GM23338 (cell line): Measurements from ENCODE around the gene NHLRC4. TPM values are rescaled to one million over a fixed set of nuclear protein-coding genes. Genes with fewer than 3 reads are reported as not detected.

Experiments used
- ATAC-seq: fragments of 200-7000 bp; cut with Tn5 transposase; 3 replicates; pipeline ENCODE4 v1.9.1; 2020
- DNase-seq: peaks from one replicate; pipeline ENCODE4 v3.0.0-alpha.2; 2015; ENCODE audit warnings: low spot score
- H2AFZ ChIP-seq: fragments of 200-600 bp; sonication (generic); 2 replicates; pipeline ENCODE4 v1.8.0; 2016; ENCODE audit warnings: antibody characterized with exemption, mild to moderate bottlenecking, moderate library complexity
- H3F3A ChIP-seq: fragments of 200-600 bp; sonication (generic); replicated peaks from 2 replicates; pipeline ENCODE4 v1.8.0; 2017; ENCODE audit warnings: antibody characterized with exemption, mixed run types, low read depth
- H3K27ac ChIP-seq: fragments of 200-600 bp; sonication (generic); 2 replicates; pipeline ENCODE4 v1.6.1; 2016; ENCODE audit warnings: low read depth
- H3K27me3 ChIP-seq: fragments of 200-600 bp; sonication (generic); 2 replicates; pipeline ENCODE4 v1.8.0; 2016; ENCODE audit warnings: mild to moderate bottlenecking, mixed run types, moderate library complexity; ENCODE audit not compliant: insufficient read depth
- H3K36me3 ChIP-seq: fragments of 200-600 bp; sonication (generic); 2 replicates; pipeline ENCODE4 v1.8.0; 2016; ENCODE audit warnings: mild to moderate bottlenecking; ENCODE audit not compliant: insufficient read depth
- H3K4me1 ChIP-seq: fragments of 200-600 bp; sonication (generic); 2 replicates; pipeline ENCODE4 v1.8.0; 2016; ENCODE audit warnings: mild to moderate bottlenecking, moderate library complexity; ENCODE audit not compliant: insufficient read depth
- H3K4me2 ChIP-seq: fragments of 200-600 bp; sonication (generic); 2 replicates; pipeline ENCODE4 v1.7.1; 2017; ENCODE audit warnings: mixed run types
- H3K4me3 ChIP-seq: fragments of 200-600 bp; sonication (generic); 2 replicates; pipeline ENCODE4 v1.6.1; 2016; ENCODE audit warnings: mixed run types
- H3K79me2 ChIP-seq: fragments of 200-600 bp; sonication (generic); replicated peaks from 2 replicates; pipeline ENCODE4 v1.8.0; 2017; ENCODE audit warnings: mild to moderate bottlenecking; ENCODE audit not compliant: insufficient read depth
- H3K9me2 ChIP-seq: fragments of 200-600 bp; sonication (generic); 2 replicates; pipeline ENCODE4 v1.8.0; 2017; ENCODE audit not compliant: insufficient read depth
- H4K20me1 ChIP-seq: fragments of 200-600 bp; sonication (generic); replicated peaks from 2 replicates; pipeline ENCODE4 v1.8.0; 2017; ENCODE audit warnings: mild to moderate bottlenecking; ENCODE audit not compliant: insufficient read depth
- H3K27ac Mint-ChIP-seq: 2 replicates; pipeline ENCODE4 v1.8.0; 2020; ENCODE audit warnings: inconsistent platforms, mild to moderate bottlenecking, moderate library complexity, mixed read lengths
- H3K27me3 Mint-ChIP-seq: 3 replicates; pipeline ENCODE4 v1.8.0; 2022; ENCODE audit warnings: low read depth, mild to moderate bottlenecking, moderate library complexity, mixed read lengths, inconsistent platforms; ENCODE audit not compliant: insufficient read depth, poor library complexity
- H3K36me3 Mint-ChIP-seq: 3 replicates; pipeline ENCODE4 v1.8.0; 2021; ENCODE audit warnings: low read depth, mild to moderate bottlenecking, inconsistent platforms, moderate library complexity, mixed read lengths
- H3K4me1 Mint-ChIP-seq: 3 replicates; pipeline ENCODE4 v1.8.0; 2020; ENCODE audit warnings: mild to moderate bottlenecking, inconsistent platforms, mixed read lengths
- H3K4me3 Mint-ChIP-seq: 3 replicates; pipeline ENCODE4 v1.8.0; 2021; ENCODE audit warnings: moderate library complexity, mild to moderate bottlenecking, inconsistent platforms, mixed read lengths
- H3K9me3 Mint-ChIP-seq: 3 replicates; pipeline ENCODE4 v1.8.0; 2020; ENCODE audit warnings: moderate library complexity, mild to moderate bottlenecking, inconsistent platforms, mixed read lengths
- CREB1 ChIP-seq: fragments of 250-450 bp; sonication (Bioruptor Pico); IDR thresholded peaks from 2 replicates; pipeline ENCODE4 v1.5.0; 2020; ENCODE audit warnings: low read depth, mild to moderate bottlenecking, moderate library complexity
- ETS1 ChIP-seq: IDR thresholded peaks from 2 replicates; pipeline ENCODE4 v1.6.1; 2016; ENCODE audit warnings: antibody characterized with exemption
- EZH2 ChIP-seq: fragments of 200-600 bp; sonication (generic); IDR thresholded peaks from one replicate; pipeline ENCODE4 v1.8.0; 2017; ENCODE audit warnings: antibody characterized with exemption, mild to moderate bottlenecking, low read depth; ENCODE audit not compliant: unreplicated experiment
- NANOG ChIP-seq: IDR thresholded peaks from 2 replicates; pipeline ENCODE4 v1.6.1; 2016; ENCODE audit warnings: antibody characterized with exemption, borderline replicate concordance
- POLR2AphosphoS5 ChIP-seq: IDR thresholded peaks from 2 replicates; pipeline ENCODE4 v1.6.1; 2016; ENCODE audit warnings: antibody characterized with exemption, low read depth
- STAT1 ChIP-seq: IDR thresholded peaks from one replicate; pipeline ENCODE4 v1.6.1; 2016; ENCODE audit warnings: antibody characterized with exemption; ENCODE audit not compliant: unreplicated experiment
- ZNF331 ChIP-seq: fragments of 250-450 bp; sonication (Bioruptor Pico); IDR thresholded peaks from 2 replicates; pipeline ENCODE4 v1.5.0; 2020; ENCODE audit warnings: low read depth, mild to moderate bottlenecking, moderate library complexity
- polyA plus RNA-seq: library from polyadenylated mRNA; unstranded; fragments of >200 nt; fragmentation: Nextera tagmentation; extraction: Ambion mirVana; gene quantifications from 2 replicates; pipeline ENCODE4 v1.2.1, GENCODE V29; 2016
- total RNA-seq: library from RNA; depleted of rRNA; stranded (reverse); fragments of >200 nt; shearing (Covaris generic); gene quantifications from 2 replicates; pipeline ENCODE4 v1.2.3, GENCODE V29; 2014
- TF ChIP-seq, protein P1 (sequence below), 2 experiments: fragments of 200-600 bp in 1 of 2; sonication (generic) in 1 of 2; conservative IDR thresholded peaks; 2 replicates each; pipeline versions ENCODE4 v1.5.1 to v1.6.1; 2016 to 2017; ENCODE audit warnings: antibody characterized with exemption in 2 of 2, low read depth in 2 of 2, mild to moderate bottlenecking in 2 of 2, moderate library complexity in 1 of 2

Gene NHLRC4
- total and polyA plus RNA-seq, 2 experiments from 2014 or later: 0.47 to 0.80 TPM

GRCh38 chr16:593807-594206 lies 27.0 kb downstream of the NHLRC4 start:
- Histone ChIP-seq H4K20me1 (peaks cover 19% of the 10 kb centered on the region), H3K4me2 (no peak overlapping the region), H3K4me1 (no peaks in the 10 kb centered on the region), H3K27ac (no peak overlapping the region), H3F3A (no peaks in the 10 kb centered on the region), H3K79me2 (peaks cover 34% of the 10 kb centered on the region), H3K27me3 (no peaks in the 10 kb centered on the region), H3K4me3 (no peak overlapping the region), H3K9me2 (no peaks in the 10 kb centered on the region), H2AFZ (no peak overlapping the region), H3K36me3 (no peaks in the 10 kb centered on the region)
- no peak overlapping the region for H3K4me3 Mint-ChIP-seq
- DNase-seq (no peak), ATAC-seq (no peak)
- TF ChIP-seq, protein P1, sequence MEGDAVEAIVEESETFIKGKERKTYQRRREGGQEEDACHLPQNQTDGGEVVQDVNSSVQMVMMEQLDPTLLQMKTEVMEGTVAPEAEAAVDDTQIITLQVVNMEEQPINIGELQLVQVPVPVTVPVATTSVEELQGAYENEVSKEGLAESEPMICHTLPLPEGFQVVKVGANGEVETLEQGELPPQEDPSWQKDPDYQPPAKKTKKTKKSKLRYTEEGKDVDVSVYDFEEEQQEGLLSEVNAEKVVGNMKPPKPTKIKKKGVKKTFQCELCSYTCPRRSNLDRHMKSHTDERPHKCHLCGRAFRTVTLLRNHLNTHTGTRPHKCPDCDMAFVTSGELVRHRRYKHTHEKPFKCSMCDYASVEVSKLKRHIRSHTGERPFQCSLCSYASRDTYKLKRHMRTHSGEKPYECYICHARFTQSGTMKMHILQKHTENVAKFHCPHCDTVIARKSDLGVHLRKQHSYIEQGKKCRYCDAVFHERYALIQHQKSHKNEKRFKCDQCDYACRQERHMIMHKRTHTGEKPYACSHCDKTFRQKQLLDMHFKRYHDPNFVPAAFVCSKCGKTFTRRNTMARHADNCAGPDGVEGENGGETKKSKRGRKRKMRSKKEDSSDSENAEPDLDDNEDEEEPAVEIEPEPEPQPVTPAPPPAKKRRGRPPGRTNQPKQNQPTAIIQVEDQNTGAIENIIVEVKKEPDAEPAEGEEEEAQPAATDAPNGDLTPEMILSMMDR (conservative IDR thresholded peaks at IDR 0.05; ENCODE audit: low read depth in 2 of 2): no peak
- TF ChIP-seq POLR2AphosphoS5 (no peak), STAT1 (no peak), ZNF331 (CRISPR knock-in tag) (no peak), ETS1 (no peak), NANOG (no peak)
- H3K27me3 Mint-ChIP-seq: peaks cover 19% of the 10 kb centered on the region
- no peak overlapping the region for H3K27ac Mint-ChIP-seq
- H3K4me1 Mint-ChIP-seq: peaks cover 9% of the 10 kb centered on the region
- H3K9me3 Mint-ChIP-seq: no peaks in the 10 kb centered on the region; the same call in 2 of the 3 replicates
- H3K36me3 Mint-ChIP-seq: peaks cover 12% of the 10 kb centered on the region

- TF ChIP-seq CREB1 (CRISPR knock-in tag) (no peak), EZH2 (no peak)
- TF ChIP-seq, protein P1 (conservative IDR thresholded peaks at IDR 0.05; ENCODE audit: low read depth in 2 of 2): no peak
- no peak overlapping the region for H2AFZ ChIP-seq
- no peak overlapping the region; the same call in 2 of the 3 replicates for H3K4me3 Mint-ChIP-seq
- peaks cover 9% of the 10 kb centered on the region for H3K4me1 Mint-ChIP-seq
- DNase-seq: no peak
- H3K4me2 ChIP-seq: no peak overlapping the region
- H4K20me1 ChIP-seq: peaks cover 19% of the 10 kb centered on the region
- peaks cover 16% of the 10 kb centered on the region for H3K36me3 Mint-ChIP-seq
- 0 out of 2 replicates have a peak, but pooled peaks cover 3% of the 10 kb centered on the region for H3F3A ChIP-seq
- no peaks in the 10 kb centered on the region for H3K9me2 ChIP-seq
- ATAC-seq: no peak
- H3K36me3 ChIP-seq: no peaks in the 10 kb centered on the region
- no peaks in the 10 kb centered on the region for H3K4me1 ChIP-seq
- no peak overlapping the region for H3K27ac ChIP-seq
- no peaks in the 10 kb centered on the region for H3K27me3 ChIP-seq
- H3K79me2 ChIP-seq: peaks cover 34% of the 10 kb centered on the region
- H3K9me3 Mint-ChIP-seq: no peaks in the 10 kb centered on the region; the same call in 1 of the 3 replicates
- no peak overlapping the region for H3K27ac Mint-ChIP-seq
- no peak overlapping the region for H3K4me3 ChIP-seq
- H3K27me3 Mint-ChIP-seq: peaks cover 21% of the 10 kb centered on the region
Observed at GRCh38 chr16:595094-595528, 28.3 kb downstream of the NHLRC4 start.
